ENCODE data around the gene SLC5A11.

Gene SLC5A11

DNA sequence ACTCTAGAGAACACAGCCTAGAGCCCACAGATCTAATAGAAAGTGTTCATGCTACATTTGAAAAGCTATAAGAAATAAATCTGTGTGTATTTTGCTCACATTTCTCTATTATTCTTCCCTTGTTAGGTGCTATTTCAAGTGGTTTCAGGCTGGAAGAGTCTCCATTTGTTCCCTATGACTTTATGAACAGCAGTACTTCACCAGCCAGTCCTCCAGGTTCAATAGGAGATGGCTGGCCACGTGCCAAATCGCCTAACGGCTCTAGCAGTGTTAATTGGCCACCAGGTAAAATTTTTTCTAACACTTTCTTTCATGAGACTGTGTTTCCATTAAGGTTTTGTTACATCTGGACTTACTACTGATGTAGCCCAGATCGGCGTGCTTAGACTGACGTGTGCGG is 30.7 kb upstream of the SLC5A11 start:
- DNase-seq (ENCODE audit: low read depth) = no peak
- TF ChIP-seq, protein P1, sequence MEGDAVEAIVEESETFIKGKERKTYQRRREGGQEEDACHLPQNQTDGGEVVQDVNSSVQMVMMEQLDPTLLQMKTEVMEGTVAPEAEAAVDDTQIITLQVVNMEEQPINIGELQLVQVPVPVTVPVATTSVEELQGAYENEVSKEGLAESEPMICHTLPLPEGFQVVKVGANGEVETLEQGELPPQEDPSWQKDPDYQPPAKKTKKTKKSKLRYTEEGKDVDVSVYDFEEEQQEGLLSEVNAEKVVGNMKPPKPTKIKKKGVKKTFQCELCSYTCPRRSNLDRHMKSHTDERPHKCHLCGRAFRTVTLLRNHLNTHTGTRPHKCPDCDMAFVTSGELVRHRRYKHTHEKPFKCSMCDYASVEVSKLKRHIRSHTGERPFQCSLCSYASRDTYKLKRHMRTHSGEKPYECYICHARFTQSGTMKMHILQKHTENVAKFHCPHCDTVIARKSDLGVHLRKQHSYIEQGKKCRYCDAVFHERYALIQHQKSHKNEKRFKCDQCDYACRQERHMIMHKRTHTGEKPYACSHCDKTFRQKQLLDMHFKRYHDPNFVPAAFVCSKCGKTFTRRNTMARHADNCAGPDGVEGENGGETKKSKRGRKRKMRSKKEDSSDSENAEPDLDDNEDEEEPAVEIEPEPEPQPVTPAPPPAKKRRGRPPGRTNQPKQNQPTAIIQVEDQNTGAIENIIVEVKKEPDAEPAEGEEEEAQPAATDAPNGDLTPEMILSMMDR (IDR thresholded peaks at IDR 0.05; ENCODE audit: control insufficient read depth, insufficient read depth, low read depth, low read length, missing control alignments) = no peak
- no peak overlapping the region for H3K4me3 ChIP-seq (ENCODE audit: control insufficient read depth, low read depth, low read length)

DNA sequence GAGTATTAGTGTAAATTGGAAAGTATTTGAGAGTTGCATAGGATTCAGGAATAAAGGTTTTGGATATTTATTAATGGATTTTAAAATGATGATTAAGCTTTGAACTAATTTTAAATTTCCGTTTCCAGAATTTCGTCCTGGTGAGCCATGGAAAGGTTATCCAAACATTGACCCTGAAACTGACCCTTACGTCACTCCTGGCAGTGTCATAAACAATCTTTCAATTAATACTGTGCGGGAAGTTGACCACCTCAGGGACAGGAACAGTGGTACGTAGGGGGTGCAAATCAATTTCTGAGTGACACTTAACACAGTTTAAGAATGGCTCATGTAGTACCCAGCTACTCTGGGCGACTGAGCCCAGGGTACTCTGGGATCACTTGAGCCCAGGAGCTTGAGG is 29.1 kb upstream of the SLC5A11 start:
- H3K4me3 ChIP-seq (ENCODE audit: control insufficient read depth, low read depth, low read length) = no peak overlapping the region
- DNase-seq (ENCODE audit: low read depth) = no peak
- TF ChIP-seq, protein P1 (IDR thresholded peaks at IDR 0.05; ENCODE audit: control insufficient read depth, insufficient read depth, low read depth, low read length, missing control alignments) = no peak

DNA sequence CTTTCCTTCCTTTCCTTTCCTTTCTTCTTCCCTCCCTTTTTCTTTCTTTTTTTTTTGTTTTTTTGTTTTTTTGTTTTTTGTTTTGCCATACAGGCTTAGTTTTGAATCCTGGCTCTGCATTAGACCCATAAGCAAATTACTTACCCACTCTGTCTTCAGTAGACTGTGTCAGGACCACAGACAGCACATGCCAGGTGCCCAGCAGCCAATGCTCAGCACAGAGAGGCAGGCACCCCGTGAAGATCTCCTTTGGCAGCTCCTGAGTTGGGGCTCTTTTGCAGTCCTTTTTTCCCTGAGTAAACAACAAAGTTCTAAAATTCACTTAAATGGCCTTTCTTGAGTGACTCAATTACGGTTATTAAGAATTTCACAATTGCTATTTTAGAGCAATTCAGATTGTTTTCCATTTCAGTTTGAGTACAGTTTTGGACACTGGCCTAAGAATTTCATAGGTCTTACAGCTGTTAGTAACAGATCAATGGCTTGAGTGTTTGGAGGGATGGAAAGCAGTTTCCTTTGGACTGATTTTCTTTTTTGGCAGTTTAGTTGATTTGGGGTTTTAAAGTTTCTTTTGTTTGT is 26.2 kb upstream of the SLC5A11 start:
- TF ChIP-seq, protein P1 (IDR thresholded peaks at IDR 0.05; ENCODE audit: control insufficient read depth, insufficient read depth, low read depth, low read length, missing control alignments) = no peak
- H3K4me3 ChIP-seq (ENCODE audit: control insufficient read depth, low read depth, low read length) = no peak overlapping the region
- DNase-seq (ENCODE audit: low read depth) = no peak

DNA sequence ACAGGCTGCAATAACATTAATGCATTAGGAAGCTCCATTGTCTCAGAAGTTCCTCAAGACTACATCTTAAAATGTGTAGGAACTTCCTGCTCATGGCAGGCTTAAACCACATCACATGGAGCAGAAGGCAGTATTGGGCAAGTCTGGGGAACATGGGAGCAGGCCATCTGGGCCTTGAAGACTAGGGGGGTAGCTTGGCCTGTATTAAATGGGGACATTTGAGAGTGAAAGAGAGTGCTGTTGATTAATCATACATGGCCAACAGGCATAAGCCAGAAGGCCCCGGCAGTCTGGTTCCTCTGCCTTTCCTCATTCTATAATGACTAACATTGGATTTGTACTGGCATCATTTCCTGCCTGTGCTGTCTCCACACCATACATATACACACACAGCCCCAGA is 25.2 kb upstream of the SLC5A11 start:
- no peak for DNase-seq (ENCODE audit: low read depth)
- H3K4me3 ChIP-seq (ENCODE audit: control insufficient read depth, low read depth, low read length) = no peak overlapping the region
- TF ChIP-seq, protein P1 (IDR thresholded peaks at IDR 0.05; ENCODE audit: control insufficient read depth, insufficient read depth, low read depth, low read length, missing control alignments) = no peak

DNA sequence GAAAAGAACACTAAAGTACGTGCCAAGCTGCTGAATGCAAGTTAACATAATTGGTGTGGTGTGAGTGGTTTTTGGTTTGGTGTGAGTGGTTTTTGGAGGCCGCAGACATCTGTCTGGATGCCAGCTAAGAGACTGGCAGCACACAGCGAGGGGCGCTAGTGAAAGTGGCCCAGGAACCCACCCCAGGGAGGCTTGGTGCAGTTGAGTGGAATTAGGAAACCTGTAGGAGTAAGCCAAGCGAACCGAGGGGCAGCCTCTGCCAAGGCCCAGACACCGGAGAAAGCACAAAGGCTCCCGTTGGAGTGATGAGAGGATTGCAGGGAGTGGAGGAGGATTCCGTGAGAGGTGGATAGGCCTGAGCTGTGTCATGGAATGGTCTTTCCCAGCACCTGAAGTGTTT is 24.6 kb upstream of the SLC5A11 start:
- TF ChIP-seq, protein P1 (IDR thresholded peaks at IDR 0.05; ENCODE audit: control insufficient read depth, insufficient read depth, low read depth, low read length, missing control alignments) = no peak
- no peak for DNase-seq (ENCODE audit: low read depth)
- H3K4me3 ChIP-seq (ENCODE audit: control insufficient read depth, low read depth, low read length) = no peak overlapping the region

DNA sequence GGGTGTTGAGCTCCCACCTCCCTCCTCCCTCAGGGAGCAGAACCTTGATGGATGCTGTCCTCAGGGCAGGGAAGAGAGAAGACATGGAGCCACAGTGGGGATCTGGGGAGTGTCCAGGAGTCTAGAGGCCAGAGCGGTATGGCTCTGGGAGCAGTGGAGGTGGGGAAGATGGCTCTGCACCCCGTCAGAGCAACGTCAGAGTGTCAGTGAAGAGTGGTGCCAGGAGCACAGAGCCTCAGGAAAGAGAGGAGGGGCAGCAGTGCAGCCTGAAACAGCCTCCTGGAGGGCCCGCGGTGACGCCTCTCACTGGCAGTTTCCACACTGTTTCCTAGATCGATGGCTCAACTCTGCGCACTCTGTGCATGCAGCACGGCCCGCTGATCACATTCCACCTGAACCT is 23.2 kb upstream of the SLC5A11 start:
- DNase-seq (ENCODE audit: low read depth) = no peak
- H3K4me3 ChIP-seq (ENCODE audit: control insufficient read depth, low read depth, low read length) = no peak overlapping the region
- TF ChIP-seq, protein P1 (IDR thresholded peaks at IDR 0.05; ENCODE audit: control insufficient read depth, insufficient read depth, low read depth, low read length, missing control alignments) = no peak

DNA sequence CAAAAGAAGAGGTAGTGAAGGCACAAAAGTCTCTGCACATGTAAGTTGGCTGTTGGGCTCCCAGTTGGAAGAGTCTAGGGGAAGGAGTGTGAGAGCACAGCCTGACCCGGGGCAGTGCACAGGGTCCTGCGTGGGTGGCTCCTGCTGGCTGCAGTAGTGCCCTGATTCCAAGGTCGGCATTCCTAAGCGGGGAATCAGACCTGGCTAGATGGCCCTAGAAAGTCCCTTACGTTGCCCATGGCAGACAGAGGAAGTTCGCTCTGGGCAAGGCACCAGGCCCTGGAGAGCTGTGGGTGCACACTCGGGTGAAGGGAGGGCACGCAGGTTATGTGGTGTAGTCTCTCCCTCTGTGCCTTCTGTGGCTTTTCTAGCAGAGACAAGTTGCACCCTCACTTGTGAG is 22.8 kb upstream of the SLC5A11 start:
- DNase-seq (ENCODE audit: low read depth) = no peak
- TF ChIP-seq, protein P1 (IDR thresholded peaks at IDR 0.05; ENCODE audit: control insufficient read depth, insufficient read depth, low read depth, low read length, missing control alignments) = no peak

More for the DNA sequence above, 22.8 kb upstream of the SLC5A11 start:
- H3K4me3 ChIP-seq (ENCODE audit: control insufficient read depth, low read depth, low read length) = no peak overlapping the region
